ENCODE data around the gene KLHDC7A.

KLHDC7A gene

DNA sequence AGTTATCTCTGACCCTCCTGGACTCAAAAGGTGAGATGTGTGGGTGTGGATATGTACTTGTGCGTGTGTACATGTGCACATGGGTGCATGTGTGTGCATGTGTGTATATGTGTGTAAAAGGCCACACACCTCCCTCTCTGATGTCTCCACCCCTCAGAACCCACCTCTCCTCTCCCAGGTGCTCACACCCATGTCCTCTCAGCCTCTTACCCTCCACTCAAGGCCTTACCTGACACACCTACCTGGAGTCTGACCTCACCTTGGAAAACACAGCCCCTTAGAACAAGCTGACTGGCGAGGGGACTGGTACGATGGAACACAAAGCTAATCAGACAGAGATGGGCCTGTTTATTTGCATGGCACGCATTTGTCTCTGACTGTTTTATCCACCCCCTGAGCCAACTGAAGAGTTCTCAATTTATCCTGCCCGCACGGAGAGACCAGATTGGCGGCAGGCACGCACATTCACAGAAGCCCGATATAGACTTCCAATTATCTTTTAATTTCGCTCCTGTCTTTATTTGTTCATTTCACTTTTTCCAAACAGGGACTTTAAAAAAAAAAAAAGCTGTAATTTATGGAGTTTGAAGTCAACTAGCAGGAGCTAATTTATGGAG is 6.1 kb upstream of the KLHDC7A start:
- no peak for TF ChIP-seq CTCF (conservative IDR thresholded peaks at IDR 0.05)
- no peak for TF ChIP-seq ZFX (IDR thresholded peaks at IDR 0.05)
- H3K27ac ChIP-seq = no peak overlapping the region

DNA sequence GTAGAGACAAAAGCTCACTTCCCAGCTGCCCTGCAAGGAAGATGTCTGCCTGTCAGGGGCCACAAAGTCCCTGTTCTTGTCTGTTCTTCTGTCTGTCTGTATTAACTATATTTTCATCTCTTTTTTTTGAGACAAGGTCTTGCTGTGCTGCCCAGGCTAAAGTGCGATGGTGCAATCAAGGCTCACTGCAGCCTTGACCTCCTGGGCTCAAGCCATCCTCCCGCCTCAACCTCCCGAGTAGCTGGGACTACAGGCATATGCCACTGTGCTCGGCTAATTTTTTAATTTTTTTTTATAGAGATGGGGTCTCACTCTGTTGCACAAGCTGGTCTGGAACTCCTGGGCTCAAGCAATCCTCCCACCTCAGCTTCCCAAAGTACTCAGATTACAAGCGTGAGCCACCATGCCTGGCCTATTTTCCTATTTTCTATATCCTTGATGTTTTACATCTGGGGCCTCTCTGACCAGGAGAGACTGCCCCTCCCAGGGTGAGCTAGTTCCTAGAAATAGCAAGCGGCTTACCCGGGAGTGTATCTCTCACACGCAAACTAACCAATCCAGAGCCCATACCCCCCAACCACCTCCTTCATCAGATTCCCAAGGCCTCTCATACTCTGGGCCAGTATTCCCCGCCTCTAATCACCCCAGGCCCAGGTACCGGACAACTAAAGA is 5.4 kb upstream of the KLHDC7A start:
- TF ChIP-seq CTCF (conservative IDR thresholded peaks at IDR 0.05) = no peak
- TF ChIP-seq ZFX (IDR thresholded peaks at IDR 0.05) = no peak
- no peak overlapping the region for H3K27ac ChIP-seq

GRCh38 chr1:18479454-18479853 is 1.3 kb upstream of the KLHDC7A start:
- peak overlapping the region; percentile 56 for H3K27ac ChIP-seq
- TF ChIP-seq CTCF (conservative IDR thresholded peaks at IDR 0.05) (no peak), ZFX (IDR thresholded peaks at IDR 0.05) (no peak)

GRCh38 chr1:18481190-18481920 is 625 bp downstream of the KLHDC7A start:
- H3K27ac ChIP-seq = peak overlapping the region; percentile 56
- no peak for TF ChIP-seq CTCF (conservative IDR thresholded peaks at IDR 0.05)
- TF ChIP-seq ZFX (IDR thresholded peaks at IDR 0.05) = no peak

GRCh38 chr1:18481921-18482701 is 1.4 kb downstream of the KLHDC7A start:
- H3K27ac ChIP-seq = no peak overlapping the region
- TF ChIP-seq CTCF (conservative IDR thresholded peaks at IDR 0.05) = no peak
- TF ChIP-seq ZFX (IDR thresholded peaks at IDR 0.05) = no peak

DNA sequence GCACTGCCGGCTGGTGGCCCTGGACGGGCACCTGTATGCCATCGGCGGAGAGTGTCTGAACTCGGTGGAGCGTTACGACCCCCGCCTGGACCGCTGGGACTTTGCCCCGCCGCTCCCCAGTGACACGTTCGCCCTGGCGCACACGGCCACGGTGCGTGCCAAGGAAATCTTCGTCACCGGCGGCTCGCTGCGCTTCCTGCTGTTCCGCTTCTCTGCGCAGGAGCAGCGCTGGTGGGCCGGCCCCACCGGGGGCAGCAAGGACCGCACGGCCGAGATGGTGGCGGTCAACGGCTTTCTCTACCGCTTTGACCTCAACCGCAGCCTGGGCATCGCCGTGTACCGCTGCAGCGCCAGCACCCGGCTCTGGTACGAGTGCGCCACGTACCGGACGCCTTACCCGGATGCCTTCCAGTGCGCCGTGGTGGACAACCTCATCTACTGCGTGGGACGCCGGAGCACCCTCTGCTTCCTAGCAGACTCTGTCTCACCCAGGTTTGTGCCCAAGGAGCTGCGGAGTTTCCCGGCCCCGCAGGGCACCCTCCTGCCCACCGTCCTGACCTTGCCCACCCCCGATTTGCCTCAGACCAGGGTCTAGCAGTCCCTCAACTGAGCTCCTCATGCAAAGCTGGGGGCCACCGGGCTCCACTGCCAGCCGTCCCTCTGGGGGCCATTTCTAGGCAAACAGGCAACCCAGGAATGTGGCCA is 2.1 kb downstream of the KLHDC7A start:
- TF ChIP-seq CTCF (conservative IDR thresholded peaks at IDR 0.05) (no peak), ZFX (IDR thresholded peaks at IDR 0.05) (no peak)
- no peak overlapping the region for H3K27ac ChIP-seq
